ENCODE data around the gene TMEM259.

The TMEM259 gene

DNA sequence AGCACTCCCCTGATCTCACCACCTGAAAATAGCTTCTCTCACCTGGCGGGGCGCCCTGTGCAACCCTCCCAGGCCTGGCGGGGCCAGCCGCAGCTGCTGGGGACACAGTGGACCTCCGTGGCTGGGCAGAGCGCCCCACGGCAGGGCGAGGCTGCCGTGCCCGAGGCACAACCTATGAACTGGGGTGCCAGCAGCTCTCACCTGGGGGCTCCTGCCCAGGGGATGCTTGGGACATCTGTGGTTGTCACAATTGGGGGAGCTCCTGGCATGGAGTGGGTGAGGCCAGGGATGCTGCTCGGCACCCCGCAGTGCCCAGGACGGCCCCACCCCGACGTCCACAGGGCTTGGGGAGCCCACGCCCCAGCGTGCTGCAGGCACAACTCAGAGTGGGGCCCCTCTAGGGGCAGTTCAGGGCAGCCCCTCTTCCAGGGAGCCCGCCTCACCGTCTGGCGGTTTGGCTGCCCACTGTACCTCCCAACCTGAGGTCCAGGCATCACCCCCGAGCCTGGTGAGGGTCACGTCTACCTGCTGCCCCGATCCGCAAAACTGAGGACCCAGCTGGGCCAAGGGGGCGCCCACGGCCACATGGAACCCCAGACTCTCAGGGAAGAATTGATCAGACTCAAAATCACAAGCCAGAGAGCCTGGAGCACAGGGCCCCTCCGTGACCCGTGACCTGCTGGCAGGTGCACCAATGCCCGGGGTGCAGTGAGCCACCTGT lies 5.7 kb downstream of the TMEM259 start:
- H2AFZ ChIP-seq (ENCODE audit: low read depth) = no peak overlapping the region
- H3K4me2 ChIP-seq = no peak overlapping the region
- H3K4me3 ChIP-seq (IDR thresholded peaks at IDR 0.05; ENCODE audit: insufficient read depth, low read depth, low read length) = no peak overlapping the region
- no peaks in the 10 kb centered on the region for H3K27me3 ChIP-seq (ENCODE audit: insufficient read depth, low read depth)
- H3K27ac ChIP-seq = no peak overlapping the region
- H4K20me1 ChIP-seq (ENCODE audit: insufficient read depth) = peaks cover 14% of the 10 kb centered on the region
- H3K79me2 ChIP-seq (ENCODE audit: insufficient read depth, low read depth) = peaks cover 55% of the 10 kb centered on the region
- TF ChIP-seq, protein P1, sequence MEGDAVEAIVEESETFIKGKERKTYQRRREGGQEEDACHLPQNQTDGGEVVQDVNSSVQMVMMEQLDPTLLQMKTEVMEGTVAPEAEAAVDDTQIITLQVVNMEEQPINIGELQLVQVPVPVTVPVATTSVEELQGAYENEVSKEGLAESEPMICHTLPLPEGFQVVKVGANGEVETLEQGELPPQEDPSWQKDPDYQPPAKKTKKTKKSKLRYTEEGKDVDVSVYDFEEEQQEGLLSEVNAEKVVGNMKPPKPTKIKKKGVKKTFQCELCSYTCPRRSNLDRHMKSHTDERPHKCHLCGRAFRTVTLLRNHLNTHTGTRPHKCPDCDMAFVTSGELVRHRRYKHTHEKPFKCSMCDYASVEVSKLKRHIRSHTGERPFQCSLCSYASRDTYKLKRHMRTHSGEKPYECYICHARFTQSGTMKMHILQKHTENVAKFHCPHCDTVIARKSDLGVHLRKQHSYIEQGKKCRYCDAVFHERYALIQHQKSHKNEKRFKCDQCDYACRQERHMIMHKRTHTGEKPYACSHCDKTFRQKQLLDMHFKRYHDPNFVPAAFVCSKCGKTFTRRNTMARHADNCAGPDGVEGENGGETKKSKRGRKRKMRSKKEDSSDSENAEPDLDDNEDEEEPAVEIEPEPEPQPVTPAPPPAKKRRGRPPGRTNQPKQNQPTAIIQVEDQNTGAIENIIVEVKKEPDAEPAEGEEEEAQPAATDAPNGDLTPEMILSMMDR (conservative IDR thresholded peaks at IDR 0.05; ENCODE audit: low read depth, low read length) = no peak
- peaks cover 17% of the 10 kb centered on the region for H3K4me1 ChIP-seq (ENCODE audit: low read depth, poor library complexity, severe bottlenecking)
- H3K9ac ChIP-seq = no peak overlapping the region
- no peaks in the 10 kb centered on the region for H3K36me3 ChIP-seq (ENCODE audit: insufficient read depth)

DNA sequence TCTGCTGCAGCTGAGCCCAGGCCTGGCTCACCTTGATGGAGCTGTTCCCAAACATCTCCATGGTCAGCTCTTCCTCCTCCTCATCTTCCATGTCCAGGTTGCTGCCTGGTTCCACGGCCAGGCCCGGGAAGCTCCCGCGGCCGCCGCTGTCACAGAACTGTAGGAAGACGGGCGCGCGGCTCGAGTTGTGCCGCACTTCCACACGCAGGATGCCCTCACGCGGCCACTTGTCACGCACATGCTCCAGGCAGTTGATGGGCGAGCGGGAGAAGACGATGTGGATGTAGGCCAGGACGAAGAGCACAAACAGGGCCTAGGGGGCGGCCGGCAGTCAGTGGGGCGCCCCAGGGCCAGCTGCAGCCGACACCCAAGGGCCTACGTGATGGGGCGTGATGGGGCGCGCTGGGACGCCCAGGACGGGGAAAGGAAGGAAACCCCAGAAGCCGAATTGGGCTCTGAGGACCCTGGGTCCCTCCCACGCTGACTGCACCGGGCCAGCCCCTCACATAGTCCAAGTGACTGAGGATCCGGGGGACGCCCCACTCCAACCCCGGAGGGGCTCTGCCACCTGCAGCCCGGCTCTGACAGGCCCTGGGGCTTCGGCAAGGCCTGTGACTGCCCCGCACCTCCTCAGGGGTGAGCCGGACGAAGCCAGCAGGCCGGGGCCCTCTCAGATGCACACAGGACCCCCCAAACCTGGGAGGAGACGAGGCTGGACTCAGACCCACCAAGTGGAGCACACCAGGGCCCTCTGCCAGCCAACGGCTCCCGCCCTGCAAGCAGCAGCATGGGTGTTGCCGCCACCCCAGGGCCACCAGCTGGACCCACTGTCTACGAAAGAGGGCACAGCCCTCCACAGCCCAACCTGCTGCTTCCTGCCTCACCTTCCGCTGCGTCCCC lies 6.5 kb downstream of the TMEM259 start:
- Histone ChIP-seq H3K27me3 (ENCODE audit: insufficient read depth, low read depth) (no peaks in the 10 kb centered on the region), H3K4me2 (no peak overlapping the region), H3K4me1 (ENCODE audit: low read depth, poor library complexity, severe bottlenecking) (peaks cover 13% of the 10 kb centered on the region), H3K4me3 (IDR thresholded peaks at IDR 0.05; ENCODE audit: insufficient read depth, low read depth, low read length) (no peak overlapping the region), H4K20me1 (ENCODE audit: insufficient read depth) (peaks cover 14% of the 10 kb centered on the region), H2AFZ (ENCODE audit: low read depth) (no peak overlapping the region), H3K27ac (no peak overlapping the region), H3K79me2 (ENCODE audit: insufficient read depth, low read depth) (peaks cover 47% of the 10 kb centered on the region), H3K9ac (no peak overlapping the region), H3K36me3 (ENCODE audit: insufficient read depth) (no peaks in the 10 kb centered on the region)
- TF ChIP-seq, protein P1 (conservative IDR thresholded peaks at IDR 0.05; ENCODE audit: low read depth, low read length) = no peak

DNA sequence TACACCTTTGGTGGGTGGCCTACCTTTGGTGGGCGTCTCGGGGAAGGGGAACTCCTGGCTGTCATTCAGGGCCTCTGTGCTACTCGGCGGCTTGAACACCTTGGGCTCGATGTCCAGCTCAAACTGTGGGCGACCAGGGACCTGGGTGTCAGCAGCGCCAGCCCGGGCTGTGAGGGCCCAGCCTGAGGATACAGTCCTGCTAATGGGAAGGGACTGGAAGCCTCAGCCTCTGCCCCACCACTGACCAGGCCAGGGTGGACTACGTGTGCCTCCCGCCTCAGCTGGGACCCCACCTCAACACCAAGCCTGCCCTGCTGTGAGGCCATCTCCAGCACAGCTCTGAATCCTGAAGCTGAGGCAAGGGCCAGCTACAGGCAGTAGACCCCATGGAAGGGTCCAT lies 7.7 kb downstream of the TMEM259 start:
- Histone ChIP-seq H3K4me3 (IDR thresholded peaks at IDR 0.05; ENCODE audit: insufficient read depth, low read depth, low read length) (no peak overlapping the region), H3K79me2 (ENCODE audit: insufficient read depth, low read depth) (peaks cover 35% of the 10 kb centered on the region), H3K9ac (no peak overlapping the region), H2AFZ (ENCODE audit: low read depth) (no peak overlapping the region), H3K36me3 (ENCODE audit: insufficient read depth) (no peaks in the 10 kb centered on the region), H3K27me3 (ENCODE audit: insufficient read depth, low read depth) (no peaks in the 10 kb centered on the region), H3K4me2 (no peak overlapping the region), H3K27ac (no peak overlapping the region), H4K20me1 (ENCODE audit: insufficient read depth) (peaks cover 14% of the 10 kb centered on the region), H3K4me1 (ENCODE audit: low read depth, poor library complexity, severe bottlenecking) (peaks cover 1% of the 10 kb centered on the region)
- TF ChIP-seq, protein P1 (conservative IDR thresholded peaks at IDR 0.05; ENCODE audit: low read depth, low read length) = no peak

DNA sequence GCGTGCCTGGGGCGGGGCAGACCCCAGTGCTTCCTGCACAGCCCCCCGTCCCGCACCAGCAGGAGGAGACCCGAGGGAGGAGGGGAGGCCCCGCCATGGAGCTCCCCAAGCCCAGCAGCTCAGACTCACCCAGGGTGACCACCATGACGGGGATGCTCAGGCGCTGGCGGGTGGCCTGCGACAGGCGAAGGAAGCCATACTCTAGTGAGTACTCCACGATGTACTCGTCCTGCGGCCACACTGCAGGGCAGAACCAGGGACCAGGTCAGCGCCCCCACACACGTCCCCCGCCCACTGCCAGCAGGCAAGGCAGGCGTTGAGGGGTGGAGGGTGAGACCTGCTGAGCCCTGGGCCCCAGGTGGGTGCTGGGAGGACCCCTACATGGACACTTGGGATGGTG lies 8.6 kb downstream of the TMEM259 start:
- Histone ChIP-seq H3K27ac (no peak overlapping the region), H4K20me1 (ENCODE audit: insufficient read depth) (peaks cover 8% of the 10 kb centered on the region; the same call in 1 of the 2 replicates), H3K4me1 (ENCODE audit: low read depth, poor library complexity, severe bottlenecking) (no peaks in the 10 kb centered on the region), H3K4me2 (no peak overlapping the region), H3K79me2 (ENCODE audit: insufficient read depth, low read depth) (peaks cover 26% of the 10 kb centered on the region), H3K4me3 (IDR thresholded peaks at IDR 0.05; ENCODE audit: insufficient read depth, low read depth, low read length) (no peak overlapping the region), H3K9ac (no peak overlapping the region), H3K36me3 (ENCODE audit: insufficient read depth) (no peaks in the 10 kb centered on the region), H2AFZ (ENCODE audit: low read depth) (no peak overlapping the region), H3K27me3 (ENCODE audit: insufficient read depth, low read depth) (no peaks in the 10 kb centered on the region)
- TF ChIP-seq, protein P1 (conservative IDR thresholded peaks at IDR 0.05; ENCODE audit: low read depth, low read length) = no peak

All from KMS-11 (cell line).